ENCODE measurements around the gene OTUB2.

DNA sequence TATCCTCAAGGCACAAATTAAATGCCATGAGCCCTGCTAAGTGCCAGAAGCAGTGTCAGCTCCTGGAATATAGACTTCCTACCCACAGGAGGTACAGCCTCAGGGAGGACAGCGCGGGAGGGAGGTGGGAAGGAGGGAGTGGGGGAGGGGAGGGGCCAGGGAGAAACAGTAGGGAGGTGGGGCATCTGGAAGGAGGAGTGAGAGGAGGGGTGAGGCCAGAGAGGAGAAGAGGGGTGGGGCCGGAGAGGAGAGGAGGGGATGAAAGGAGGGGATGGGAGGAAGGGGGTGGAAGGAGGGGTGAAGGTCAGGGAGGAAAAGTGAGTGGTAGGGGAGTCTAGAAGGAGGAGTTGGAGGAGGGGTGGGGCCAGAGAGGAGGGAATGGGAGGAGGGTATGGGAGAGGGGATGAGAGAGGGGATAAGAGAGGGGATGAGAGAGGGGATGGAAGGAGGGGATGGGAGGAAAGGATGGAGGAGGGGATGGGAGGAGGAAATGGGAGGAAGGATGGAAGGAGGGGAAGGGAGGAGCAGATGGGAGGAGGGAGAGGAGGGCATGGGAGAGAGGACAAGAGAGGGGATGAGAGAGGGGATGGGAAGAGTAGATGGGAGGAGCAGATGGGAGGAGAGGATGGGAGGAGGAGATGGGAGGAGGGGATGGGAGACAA is 38.2 kb upstream of the OTUB2 start:
- TF ChIP-seq GATA2 (IDR thresholded peaks at IDR 0.05; ENCODE audit: low read depth, low read length) (no peak), GATA3 (IDR thresholded peaks at IDR 0.05; ENCODE audit: low read depth, low read length) (no peak)

All from SH-SY5Y (cell line).